ENCODE measurements around the gene UBE2I. TPM values are rescaled to one million over a fixed set of nuclear protein-coding genes. Genes with fewer than 3 reads are reported as not detected.
A peak's percentile ranks its signal among the peaks of the same experiment; 100 is the strongest.

The UBE2I gene
- total and polyA plus RNA-seq, 2 donors from 2014 or later: 62.2 to 97.1 TPM

- FAIRE-seq (no peak), DNase-seq (peak in 1 of 5 donors; percentile 59)
- no peak for TF ChIP-seq CTCF (IDR thresholded peaks at IDR 0.05; ENCODE audit: borderline replicate concordance, extremely low read depth, insufficient read depth)
- no peak overlapping the region for H3K9ac ChIP-seq (ENCODE audit: low read length in 3 of 3)
- H3K4me3 ChIP-seq (ENCODE audit: low read length in 3 of 3): no peak overlapping the region
- H3K27ac ChIP-seq (ENCODE audit: low read depth in 2 of 2, low read length in 2 of 2): no peak overlapping the region
- no peaks in the 10 kb centered on the region for H3K4me1 ChIP-seq (ENCODE audit: control insufficient read depth in 2 of 3, insufficient read depth in 2 of 3, low read depth in 1 of 3, low read length in 3 of 3)
- no peaks in the 10 kb centered on the region for H3K9me3 ChIP-seq (ENCODE audit: control insufficient read depth in 2 of 3, insufficient read depth in 1 of 3, low read length in 3 of 3)
- intact Hi-C loops (cut with DNase I): no loop called here
- peaks cover 0 to 1% (median 0%) of the 10 kb centered on the region in 3 donors for H3K36me3 ChIP-seq (ENCODE audit: control insufficient read depth in 2 of 3, insufficient read depth in 3 of 3, low read length in 3 of 3)
- no peaks in the 10 kb centered on the region for H3K27me3 ChIP-seq (ENCODE audit: control insufficient read depth, insufficient read depth, low read length)
Measured at GRCh38 chr16:1371054-1371978, 61.9 kb downstream of the UBE2I start.

GRCh38 chr16:1372292-1372950 lies 63.0 kb downstream of the UBE2I start:
- no peak for TF ChIP-seq CTCF (IDR thresholded peaks at IDR 0.05; ENCODE audit: borderline replicate concordance, extremely low read depth, insufficient read depth)
- DNase-seq: peak in 1 of 5 donors; percentile 58
- no peaks in the 10 kb centered on the region for H3K4me1 ChIP-seq (ENCODE audit: control insufficient read depth in 2 of 3, insufficient read depth in 2 of 3, low read depth in 1 of 3, low read length in 3 of 3)
- no peak overlapping the region for H3K9ac ChIP-seq (ENCODE audit: low read length in 3 of 3)
- H3K27ac ChIP-seq (ENCODE audit: low read depth in 2 of 2, low read length in 2 of 2): no peak overlapping the region
- no peaks in the 10 kb centered on the region for H3K36me3 ChIP-seq (ENCODE audit: control insufficient read depth in 2 of 3, insufficient read depth in 3 of 3, low read length in 3 of 3)
- intact Hi-C loops (cut with DNase I): no loop called here
- no peak overlapping the region for H3K4me3 ChIP-seq (ENCODE audit: low read length in 3 of 3)
- no peaks in the 10 kb centered on the region for H3K9me3 ChIP-seq (ENCODE audit: control insufficient read depth in 2 of 3, insufficient read depth in 1 of 3, low read length in 3 of 3)
- no peak for FAIRE-seq
- no peaks in the 10 kb centered on the region for H3K27me3 ChIP-seq (ENCODE audit: control insufficient read depth, insufficient read depth, low read length)

GRCh38 chr16:1374418-1375297 lies 65.2 kb downstream of the UBE2I start:
- H3K4me1 ChIP-seq (ENCODE audit: control insufficient read depth in 2 of 3, insufficient read depth in 2 of 3, low read depth in 1 of 3, low read length in 3 of 3): peaks cover 0 to 9% (median 6%) of the 10 kb centered on the region in 3 donors
- intact Hi-C loops (cut with DNase I): no loop called here
- H3K27me3 ChIP-seq (ENCODE audit: control insufficient read depth, insufficient read depth, low read length): no peaks in the 10 kb centered on the region
- no peaks in the 10 kb centered on the region for H3K36me3 ChIP-seq (ENCODE audit: control insufficient read depth in 2 of 3, insufficient read depth in 3 of 3, low read length in 3 of 3)
- H3K9me3 ChIP-seq (ENCODE audit: control insufficient read depth in 2 of 3, insufficient read depth in 1 of 3, low read length in 3 of 3): no peaks in the 10 kb centered on the region
- no peak overlapping the region for H3K9ac ChIP-seq (ENCODE audit: low read length in 3 of 3)
- no peak overlapping the region for H3K27ac ChIP-seq (ENCODE audit: low read depth in 2 of 2, low read length in 2 of 2)
- no peak overlapping the region for H3K4me3 ChIP-seq (ENCODE audit: low read length in 3 of 3)
- peak in 1 of 5 donors; percentile 79 for DNase-seq
- no peak for TF ChIP-seq CTCF (IDR thresholded peaks at IDR 0.05; ENCODE audit: borderline replicate concordance, extremely low read depth, insufficient read depth)
- no peak for FAIRE-seq
